Esophagus muscularis mucosa (tissue), 3 donors: ENCODE results near the gene PCDHB12.

Source experiments
- POLR2A ChIP-seq: fragments of 450-650 bp; IDR thresholded peaks from one replicate; pipeline ENCODE4 v1.6.1; 2017; ENCODE audit warnings: antibody characterized with exemption, moderate library complexity, mild to moderate bottlenecking, low read depth
- TF ChIP-seq, protein P1 (sequence below), 3 experiments: fragments of 200-600 bp in 2 of 3; fragments of 450-650 bp in 1 of 3; sonication (generic) in 2 of 3; IDR thresholded peaks; one replicate each; pipeline ENCODE4 v1.5.1; 2017 to 2019; ENCODE audit warnings: antibody characterized with exemption in 3 of 3, mild to moderate bottlenecking in 2 of 3, moderate library complexity in 1 of 3

DNA sequence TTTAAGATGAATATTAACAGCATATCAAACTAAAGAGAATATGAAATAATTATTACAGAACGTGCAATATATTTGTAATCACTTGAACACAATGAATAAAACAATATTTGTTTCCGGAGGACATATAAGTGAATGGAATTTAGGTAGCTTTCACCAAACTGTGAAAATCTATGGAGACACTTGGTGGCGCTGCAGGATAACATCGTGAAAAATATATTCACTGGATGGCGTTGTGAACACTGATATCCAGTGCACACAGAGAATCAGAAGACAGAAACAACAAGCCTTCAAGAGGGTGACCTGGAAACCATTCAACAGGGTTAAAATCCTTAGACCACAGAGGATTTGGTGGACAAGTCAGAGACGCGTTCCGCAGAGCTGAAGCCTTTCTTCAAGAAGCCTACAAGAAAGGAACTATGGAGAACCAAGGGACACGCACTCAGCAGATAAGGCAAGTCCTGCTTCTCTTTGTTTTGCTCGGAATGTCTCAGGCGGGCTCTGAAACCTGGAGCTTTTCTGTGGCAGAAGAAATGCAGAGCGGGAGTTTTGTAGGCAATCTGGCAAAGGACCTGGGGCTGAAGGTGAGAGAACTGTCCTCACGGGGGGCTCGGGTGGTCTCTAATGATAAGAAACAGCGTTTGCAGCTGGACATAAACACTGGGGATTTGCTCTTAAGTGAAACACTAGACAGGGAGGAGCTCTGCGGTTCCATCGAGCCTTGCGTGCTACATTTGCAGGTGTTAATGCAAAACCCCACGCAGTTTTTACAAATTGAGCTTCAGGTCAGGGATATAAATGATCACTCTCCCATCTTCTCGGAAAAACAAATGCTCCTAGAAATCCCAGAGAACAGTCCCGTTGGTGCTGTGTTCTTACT, 8.9 kb upstream of the PCDHB12 start, which contains the start of gene PCDHB11:
- TF ChIP-seq, protein P1, sequence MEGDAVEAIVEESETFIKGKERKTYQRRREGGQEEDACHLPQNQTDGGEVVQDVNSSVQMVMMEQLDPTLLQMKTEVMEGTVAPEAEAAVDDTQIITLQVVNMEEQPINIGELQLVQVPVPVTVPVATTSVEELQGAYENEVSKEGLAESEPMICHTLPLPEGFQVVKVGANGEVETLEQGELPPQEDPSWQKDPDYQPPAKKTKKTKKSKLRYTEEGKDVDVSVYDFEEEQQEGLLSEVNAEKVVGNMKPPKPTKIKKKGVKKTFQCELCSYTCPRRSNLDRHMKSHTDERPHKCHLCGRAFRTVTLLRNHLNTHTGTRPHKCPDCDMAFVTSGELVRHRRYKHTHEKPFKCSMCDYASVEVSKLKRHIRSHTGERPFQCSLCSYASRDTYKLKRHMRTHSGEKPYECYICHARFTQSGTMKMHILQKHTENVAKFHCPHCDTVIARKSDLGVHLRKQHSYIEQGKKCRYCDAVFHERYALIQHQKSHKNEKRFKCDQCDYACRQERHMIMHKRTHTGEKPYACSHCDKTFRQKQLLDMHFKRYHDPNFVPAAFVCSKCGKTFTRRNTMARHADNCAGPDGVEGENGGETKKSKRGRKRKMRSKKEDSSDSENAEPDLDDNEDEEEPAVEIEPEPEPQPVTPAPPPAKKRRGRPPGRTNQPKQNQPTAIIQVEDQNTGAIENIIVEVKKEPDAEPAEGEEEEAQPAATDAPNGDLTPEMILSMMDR (IDR thresholded peaks at IDR 0.05): no peak
- TF ChIP-seq POLR2A: no peak
